H1 (cell line): ENCODE measurements around the gene PLEKHH2. TPM values are rescaled to one million over a fixed set of nuclear protein-coding genes. Genes with fewer than 3 reads are reported as not detected.

Experiments used
- CTCF ChIA-PET: fragments of 300-600 bp; sonication (Branson Sonifier 250); formaldehyde crosslinking; loops from one replicate; lab custom pipeline; 2021; ENCODE audit not compliant: partially characterized antibody; lab: Charles Lee
- POLR2A ChIA-PET: fragments of 300-600 bp; sonication (Branson Sonifier 250); formaldehyde crosslinking; loops from one replicate; lab custom pipeline; 2021; ENCODE audit warnings: inconsistent platforms; ENCODE audit not compliant: partially characterized antibody; lab: Charles Lee
- DNase-seq, 2 experiments: peaks; one replicate each; pipeline versions ENCODE4 v3.0.0 to v3.0.0-alpha.2; 2010 to 2022; ENCODE audit warnings: low spot score in 2 of 2, low read depth in 1 of 2, mixed read lengths in 1 of 2
- FAIRE-seq: peaks from 2 replicates; lab custom pipeline; 2011; peaks lifted over from hg19 to GRCh38; lab: Jason Lieb, UNC
- H2AFZ ChIP-seq: 2 replicates; pipeline ENCODE4 v1.8.1; 2012; ENCODE audit warnings: low read length, inconsistent platforms
- H2AK5ac ChIP-seq: 2 replicates; pipeline ENCODE4 v1.6.1; 2013; ENCODE audit warnings: low read depth, low read length
- H2BK120ac ChIP-seq: replicated peaks from 2 replicates; pipeline ENCODE3; 2013; ENCODE audit warnings: low read depth, low read length, inconsistent platforms
- H2BK12ac ChIP-seq: 2 replicates; pipeline ENCODE4 v1.6.1; 2013; ENCODE audit warnings: low read depth, low read length
- H2BK15ac ChIP-seq: 2 replicates; pipeline ENCODE4 v1.6.1; 2013; ENCODE audit warnings: low read length
- H2BK20ac ChIP-seq: 2 replicates; pipeline ENCODE4 v1.6.1; 2013; ENCODE audit warnings: low read length
- H2BK5ac ChIP-seq: 2 replicates; pipeline ENCODE4 v1.6.1; 2013; ENCODE audit warnings: low read depth, low read length
- H3K14ac ChIP-seq: 2 replicates; pipeline ENCODE4 v1.6.1; 2013; ENCODE audit warnings: inconsistent platforms; ENCODE audit not compliant: insufficient read length
- H3K18ac ChIP-seq: 2 replicates; pipeline ENCODE4 v1.6.1; 2013; ENCODE audit warnings: low read length; ENCODE audit errors: extremely low read depth
- H3K23ac ChIP-seq: 2 replicates; pipeline ENCODE4 v1.6.1; 2013; ENCODE audit warnings: inconsistent platforms; ENCODE audit not compliant: insufficient read length
- H3K23me2 ChIP-seq: 2 replicates; pipeline ENCODE4 v1.6.1; 2013; ENCODE audit warnings: low read depth, low read length
- H3K27ac ChIP-seq: 2 replicates; pipeline ENCODE4 v1.6.1; 2011; ENCODE audit warnings: low read depth, low read length, inconsistent platforms
- H3K27me3 ChIP-seq, 4 experiments: replicated peaks in 1 of 4; 1 replicate in 1 of 4; 2 replicates in 3 of 4; pipeline versions ENCODE4 v1.6.1 to v1.8.1; 2011 to 2013; ENCODE audit warnings: low read length in 3 of 4, mild to moderate bottlenecking in 3 of 4, inconsistent platforms in 2 of 4, mixed read lengths in 2 of 4, moderate library complexity in 1 of 4; ENCODE audit not compliant: control insufficient read depth in 3 of 4, insufficient read depth in 3 of 4; ENCODE audit errors: extremely low read depth in 1 of 4
- H3K36me3 ChIP-seq, 4 experiments: 2 replicates each; pipeline versions ENCODE4 v1.6.1 to v1.8.1; 2011 to 2013; ENCODE audit warnings: mild to moderate bottlenecking in 4 of 4, low read length in 3 of 4, moderate library complexity in 2 of 4, control low read depth in 1 of 4, inconsistent platforms in 1 of 4; ENCODE audit not compliant: insufficient read depth in 4 of 4, control insufficient read depth in 2 of 4
- H3K4ac ChIP-seq: replicated peaks from 2 replicates; pipeline ENCODE3; 2013; ENCODE audit warnings: low read length, low read depth, mixed read lengths, inconsistent platforms; ENCODE audit not compliant: insufficient read length
- H3K4me1 ChIP-seq, 4 experiments: replicated peaks in 1 of 4; 1 replicate in 1 of 4; 2 replicates in 3 of 4; pipeline versions ENCODE4 v1.6.1 to v1.8.1; 2011 to 2013; ENCODE audit warnings: low read length in 3 of 4, inconsistent platforms in 2 of 4, mixed read lengths in 1 of 4; ENCODE audit not compliant: insufficient read depth in 4 of 4, control insufficient read depth in 3 of 4
- H3K4me2 ChIP-seq, 2 experiments: 2 replicates each; pipeline versions ENCODE4 v1.6.1 to v1.8.1; 2011 to 2013; ENCODE audit warnings: low read depth in 2 of 2, low read length in 2 of 2, control low read depth in 1 of 2, inconsistent platforms in 1 of 2, mild to moderate bottlenecking in 1 of 2; ENCODE audit not compliant: insufficient read depth in 1 of 2
- H3K4me3 ChIP-seq, 4 experiments: fragments of 200-600, 300-600 bp in 1 of 4; sonication (generic), shearing (Covaris generic), sonication (Bioruptor Twin) in 1 of 4; 2 replicates each; pipeline versions ENCODE4 v1.5.1 to v1.8.1; 2011 to 2016; ENCODE audit warnings: low read length in 4 of 4, low read depth in 3 of 4, control low read depth in 2 of 4, inconsistent platforms in 2 of 4, mild to moderate bottlenecking in 2 of 4, mixed read lengths in 1 of 4, moderate library complexity in 1 of 4; ENCODE audit not compliant: insufficient read depth in 2 of 4; ENCODE audit errors: extremely low read depth in 1 of 4
- H3K56ac ChIP-seq: replicated peaks from 2 replicates; pipeline ENCODE3; 2013; ENCODE audit warnings: low read depth, mild to moderate bottlenecking, mixed read lengths, low read length, inconsistent platforms; ENCODE audit not compliant: insufficient read length
- H3K79me1 ChIP-seq: 2 replicates; pipeline ENCODE4 v1.6.1; 2013; ENCODE audit warnings: low read depth, low read length, control low read depth
- H3K79me2 ChIP-seq, 2 experiments: 2 replicates each; pipeline versions ENCODE4 v1.6.1 to v1.8.1; 2012 to 2013; ENCODE audit warnings: low read length in 2 of 2, mild to moderate bottlenecking in 2 of 2, inconsistent platforms in 1 of 2; ENCODE audit not compliant: insufficient read depth in 2 of 2, control insufficient read depth in 1 of 2
- H3K9ac ChIP-seq, 4 experiments: replicated peaks in 1 of 4; 1 replicate in 1 of 4; 2 replicates in 3 of 4; pipeline versions ENCODE4 v1.6.1 to v1.8.1; 2011 to 2013; ENCODE audit warnings: low read depth in 3 of 4, low read length in 3 of 4, control low read depth in 2 of 4, mild to moderate bottlenecking in 2 of 4, moderate library complexity in 2 of 4, inconsistent platforms in 1 of 4; ENCODE audit errors: extremely low read depth in 1 of 4
- H3K9me3 ChIP-seq, 2 experiments: 2 replicates each; pipeline versions ENCODE4 v1.6.1 to v1.8.1; 2012 to 2013; ENCODE audit warnings: mild to moderate bottlenecking in 2 of 2, moderate library complexity in 2 of 2, control low read depth in 1 of 2, inconsistent platforms in 1 of 2, low read depth in 1 of 2, low read length in 1 of 2, mixed read lengths in 1 of 2; ENCODE audit not compliant: insufficient read depth in 2 of 2
- H4K20me1 ChIP-seq, 2 experiments: replicated peaks in 1 of 2; 2 replicates each; pipeline versions ENCODE3 to v1.8.1; 2011 to 2013; ENCODE audit warnings: inconsistent platforms in 2 of 2, low read length in 2 of 2, mild to moderate bottlenecking in 1 of 2; ENCODE audit not compliant: insufficient read depth in 2 of 2, control insufficient read depth in 1 of 2
- H4K5ac ChIP-seq: 2 replicates; pipeline ENCODE4 v1.6.1; 2013; ENCODE audit warnings: low read length, low read depth, mixed read lengths, inconsistent platforms; ENCODE audit not compliant: insufficient read length
- H4K8ac ChIP-seq: 2 replicates; pipeline ENCODE4 v1.8.0; 2013; ENCODE audit warnings: mild to moderate bottlenecking, moderate library complexity, low read length, inconsistent platforms; ENCODE audit not compliant: insufficient read depth; ENCODE audit errors: extremely low read depth
- H4K91ac ChIP-seq: replicated peaks from 2 replicates; pipeline ENCODE3; 2013; ENCODE audit warnings: low read length, mixed read lengths, inconsistent platforms; ENCODE audit not compliant: insufficient read length
- CREB1 ChIP-seq: IDR thresholded peaks from 2 replicates; pipeline ENCODE4 v1.6.1; 2012; ENCODE audit warnings: inconsistent platforms
- EP300 ChIP-seq, 2 experiments: IDR thresholded peaks; 1 replicate in 1 of 2; 2 replicates in 1 of 2; pipeline ENCODE4 v1.6.1; 2011 to 2012; ENCODE audit warnings: low read depth in 2 of 2, low read length in 2 of 2, mild to moderate bottlenecking in 2 of 2, borderline replicate concordance in 1 of 2, inconsistent platforms in 1 of 2, moderate library complexity in 1 of 2
- EZH2 ChIP-seq: fragments of 200-600 bp; sonication (generic); IDR thresholded peaks from 2 replicates; pipeline ENCODE4 v1.7.1; 2012; ENCODE audit warnings: low read depth, mild to moderate bottlenecking, moderate library complexity, low read length, inconsistent platforms; ENCODE audit not compliant: severe bottlenecking
- GABPA ChIP-seq: IDR thresholded peaks from 2 replicates; pipeline ENCODE4 v1.6.1; 2011; ENCODE audit warnings: mild to moderate bottlenecking, low read length, moderate library complexity, borderline replicate concordance; ENCODE audit not compliant: insufficient read depth
- KDM4A ChIP-seq: IDR thresholded peaks from one replicate; pipeline ENCODE4 v1.7.1; 2012; ENCODE audit warnings: low read depth, mild to moderate bottlenecking, moderate library complexity, low read length, inconsistent platforms; ENCODE audit not compliant: severe bottlenecking
- NRF1 ChIP-seq: IDR thresholded peaks from 2 replicates; pipeline ENCODE4 v1.6.1; 2011; ENCODE audit warnings: mild to moderate bottlenecking, low read depth, low read length, improper control_type of control experiment
- POLR2A ChIP-seq, 2 experiments: IDR thresholded peaks; 1 replicate in 1 of 2; 2 replicates in 1 of 2; pipeline ENCODE4 v1.6.1; 2011; ENCODE audit warnings: low read depth in 2 of 2, low read length in 2 of 2, mild to moderate bottlenecking in 2 of 2; ENCODE audit errors: control extremely low read depth in 1 of 2
- POLR2AphosphoS5 ChIP-seq: IDR thresholded peaks from 2 replicates; pipeline ENCODE4 v1.6.1; 2011; ENCODE audit warnings: low read depth, low read length
- RBBP5 ChIP-seq: IDR thresholded peaks from 2 replicates; pipeline ENCODE4 v1.7.1; 2012; ENCODE audit warnings: low read depth, mild to moderate bottlenecking, inconsistent platforms, low read length, moderate library complexity, borderline replicate concordance
- RNF2 ChIP-seq: fragments of 200-900, 300-1000 bp; sonication (generic); IDR thresholded peaks from 2 replicates; pipeline ENCODE4 v1.7.1; 2016; ENCODE audit warnings: borderline replicate concordance, low read depth, mild to moderate bottlenecking, antibody characterized with exemption, low read length; ENCODE audit not compliant: poor library complexity, severe bottlenecking; ENCODE audit errors: missing control alignments
- SP4 ChIP-seq: IDR thresholded peaks from 2 replicates; pipeline ENCODE4 v1.6.1; 2012; ENCODE audit warnings: low read length, inconsistent platforms
- TEAD4 ChIP-seq: IDR thresholded peaks from 2 replicates; pipeline ENCODE4 v1.6.1; 2012; ENCODE audit warnings: low read depth, low read length, inconsistent platforms, mixed read lengths
- WGBS, 2 experiments: shearing (Covaris generic) in 1 of 2; methylation state at CpG; one replicate each; pipeline versions ENCODE4 v1.1.6 to v1.1.7; 2013 to 2015; ENCODE audit warnings: low lambda C conversion rate in 2 of 2, mixed read lengths in 2 of 2, inconsistent platforms in 1 of 2, low coverage in 1 of 2, missing lambda C conversion rate in 1 of 2; ENCODE audit not compliant: insufficient replicate concordance in 2 of 2, insufficient coverage in 1 of 2, insufficient read length in 1 of 2; ENCODE audit errors: extremely low coverage in 1 of 2, missing lambda C conversion rate in 1 of 2; 5-methylcytosine and 5-hydroxymethylcytosine counted together
- polyA plus RNA-seq, 7 experiments: library from polyadenylated mRNA; depleted of rRNA in 3 of 7; stranded (reverse) in 5 of 7; unstranded in 2 of 7; fragments of >200 nt in 5 of 7; fragments of 200-250 nt in 2 of 7; gene quantifications; 1 replicate in 5 of 7; 2 replicates in 1 of 7; 4 replicates in 1 of 7; pipeline versions ENCODE4 v1.2.1 to v1.2.3, GENCODE V29; 2011 to 2013; ENCODE audit warnings: missing spikeins in 2 of 7, mixed read lengths in 2 of 7
- total RNA-seq: library from RNA; stranded (reverse); fragmentation: NEBNext Ultra II Directional; extraction: Animal tissue kit (Norgen Biotek cat#: 25700); gene quantifications from 2 replicates; pipeline ENCODE4 v1.2.1, GENCODE V29; 2021
- TF ChIP-seq, protein P1 (sequence below): IDR thresholded peaks from 2 replicates; pipeline ENCODE4 v1.6.1; 2012; ENCODE audit warnings: inconsistent platforms
- TF ChIP-seq, protein P2 (sequence below): IDR thresholded peaks from 2 replicates; pipeline ENCODE4 v1.6.1; 2011; ENCODE audit warnings: low read depth, mild to moderate bottlenecking, low read length; ENCODE audit not compliant: insufficient read depth

PLEKHH2 gene
- total and polyA plus RNA-seq, 2 of the 8 experiments (the other 6 are each of a cell fraction or from before 2014, with no cell fraction given) = 2.2 to 5.0 TPM

DNA sequence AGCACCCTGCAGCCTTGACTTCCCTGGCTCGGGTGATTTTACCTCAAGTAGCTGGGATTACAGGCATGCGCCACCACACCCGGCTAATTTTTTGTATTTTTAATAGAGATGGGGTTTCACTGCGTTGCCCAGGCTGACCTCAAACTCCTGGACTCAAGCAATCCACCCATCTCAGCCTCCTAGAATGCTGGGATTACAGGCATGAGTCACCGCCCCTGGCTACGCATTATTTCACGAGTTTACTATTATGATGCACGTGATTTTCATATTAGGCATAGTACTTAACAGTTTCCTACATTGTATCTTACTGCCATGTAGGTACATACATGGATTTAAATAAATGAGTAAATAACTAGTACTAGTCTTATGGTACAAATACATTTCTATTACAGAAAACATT is 141.2 kb downstream of the PLEKHH2 start:
- H3K4ac ChIP-seq = no peak overlapping the region
- H3K27me3 ChIP-seq = no peaks in the 10 kb centered on the region
- H2BK5ac ChIP-seq = no peak overlapping the region
- no peaks in the 10 kb centered on the region for H4K20me1 ChIP-seq
- no peak overlapping the region for H2BK15ac ChIP-seq
- H2BK12ac ChIP-seq = no peak overlapping the region
- no peak overlapping the region for H3K23ac ChIP-seq
- H3K14ac ChIP-seq = no peak overlapping the region
- H3K36me3 ChIP-seq = no peaks in the 10 kb centered on the region; a peak in 1 of 8 replicates
- CTCF ChIA-PET = no interaction called here
- H4K5ac ChIP-seq = no peak overlapping the region
- H3K79me1 ChIP-seq = no peaks in the 10 kb centered on the region
- peaks cover 0 to 3% (median 0%) of the 10 kb centered on the region in 4 experiments; a peak in 1 of 7 replicates for H3K4me1 ChIP-seq
- H3K56ac ChIP-seq = no peak overlapping the region
- H3K79me2 ChIP-seq = no peaks in the 10 kb centered on the region
- no peak overlapping the region for H2AK5ac ChIP-seq
- H2AFZ ChIP-seq = no peak overlapping the region
- DNase-seq (no peak), FAIRE-seq (no peak)
- H2BK20ac ChIP-seq = no peak overlapping the region
- no peak overlapping the region for H2BK120ac ChIP-seq
- H4K8ac ChIP-seq = no peak overlapping the region
- POLR2A ChIA-PET = no interaction called here
- H3K4me3 ChIP-seq = no peak overlapping the region
- no peak overlapping the region for H3K9ac ChIP-seq
- H3K23me2 ChIP-seq = no peaks in the 10 kb centered on the region
- H3K9me3 ChIP-seq = no peaks in the 10 kb centered on the region
- no peak overlapping the region for H3K4me2 ChIP-seq
- no peak overlapping the region for H4K91ac ChIP-seq
- H3K18ac ChIP-seq = no peak overlapping the region
- WGBS, 2 experiments = 98% methylated on average over 8 of the region's 8 CpGs; no CpG with 5 or more reads in 1 of the 2 experiments
- no peak overlapping the region for H3K27ac ChIP-seq
- TF ChIP-seq SP4 (no peak), EZH2 (no peak), POLR2A (IDR thresholded peaks at IDR 0.05; ENCODE audit: control extremely low read depth in 1 of 2, low read depth in 2 of 2, low read length in 2 of 2) (no peak), TEAD4 (no peak), CREB1 (no peak), POLR2AphosphoS5 (no peak), NRF1 (no peak), RBBP5 (no peak), GABPA (no peak), EP300 (IDR thresholded peaks at IDR 0.05; ENCODE audit: borderline replicate concordance in 1 of 2, low read depth in 2 of 2, low read length in 2 of 2) (no peak), RNF2 (no peak), KDM4A (no peak)
- TF ChIP-seq, protein P1, sequence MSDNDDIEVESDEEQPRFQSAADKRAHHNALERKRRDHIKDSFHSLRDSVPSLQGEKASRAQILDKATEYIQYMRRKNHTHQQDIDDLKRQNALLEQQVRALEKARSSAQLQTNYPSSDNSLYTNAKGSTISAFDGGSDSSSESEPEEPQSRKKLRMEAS = no peak
- TF ChIP-seq, protein P2, sequence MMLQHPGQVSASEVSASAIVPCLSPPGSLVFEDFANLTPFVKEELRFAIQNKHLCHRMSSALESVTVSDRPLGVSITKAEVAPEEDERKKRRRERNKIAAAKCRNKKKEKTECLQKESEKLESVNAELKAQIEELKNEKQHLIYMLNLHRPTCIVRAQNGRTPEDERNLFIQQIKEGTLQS = no peak
